CD14-positive monocyte (primary cell): ENCODE measurements around the gene ANKRD10. TPM values are rescaled to one million over a fixed set of nuclear protein-coding genes. Genes with fewer than 3 reads are reported as not detected.

Source experiments
- DNase-seq, 3 donors: peaks; one replicate each; pipeline ENCODE4 v3.0.0-alpha.2; 2011 to 2022
- H2AFZ ChIP-seq: 2 replicates; pipeline ENCODE4 v1.6.0; 2012; ENCODE audit warnings: mild to moderate bottlenecking, low read depth, low read length, inconsistent platforms; ENCODE audit not compliant: insufficient read depth, poor library complexity, severe bottlenecking
- H3K27ac ChIP-seq, 2 donors: 1 replicate in 1 of 2; 2 replicates in 1 of 2; pipeline ENCODE4 v1.5.1; 2012 to 2013; ENCODE audit warnings: low read length in 2 of 2, control low read depth in 1 of 2, inconsistent platforms in 1 of 2, low read depth in 1 of 2, mild to moderate bottlenecking in 1 of 2
- H3K27me3 ChIP-seq, 2 donors: one replicate each; pipeline versions ENCODE4 v1.6.0 to v1.6.1; 2011 to 2013; ENCODE audit warnings: low read length in 2 of 2; ENCODE audit not compliant: control insufficient read depth in 2 of 2, insufficient read depth in 2 of 2
- H3K36me3 ChIP-seq, 2 donors: replicated peaks in 1 of 2; 1 replicate in 1 of 2; 2 replicates in 1 of 2; pipeline versions ENCODE4 v1.5.1 to v1.6.1; 2012 to 2013; ENCODE audit warnings: low read length in 2 of 2, control low read depth in 1 of 2, inconsistent platforms in 1 of 2, mild to moderate bottlenecking in 1 of 2; ENCODE audit not compliant: insufficient read depth in 2 of 2, control insufficient read depth in 1 of 2
- H3K4me1 ChIP-seq, 2 donors: 1 replicate in 1 of 2; 2 replicates in 1 of 2; pipeline versions ENCODE4 v1.5.1 to v1.6.1; 2012 to 2013; ENCODE audit warnings: low read length in 2 of 2, control low read depth in 1 of 2, inconsistent platforms in 1 of 2, mild to moderate bottlenecking in 1 of 2, moderate library complexity in 1 of 2; ENCODE audit not compliant: insufficient read depth in 2 of 2, control insufficient read depth in 1 of 2
- H3K4me2 ChIP-seq: replicated peaks from 2 replicates; pipeline ENCODE3; 2012; ENCODE audit warnings: low read length, moderate library complexity, mild to moderate bottlenecking; ENCODE audit not compliant: poor library complexity, severe bottlenecking; ENCODE audit errors: extremely low read depth
- H3K4me3 ChIP-seq, 3 experiments: fragments of 200-600 bp in 1 of 3; sonication (generic) in 1 of 3; replicated peaks in 1 of 3; 1 replicate in 2 of 3; 2 replicates in 1 of 3; pipeline ENCODE4 v1.5.1; 2011 to 2013; ENCODE audit warnings: low read length in 3 of 3, mild to moderate bottlenecking in 3 of 3, control low read depth in 2 of 3, low read depth in 2 of 3, inconsistent platforms in 1 of 3, moderate library complexity in 1 of 3
- H3K79me2 ChIP-seq: 2 replicates; pipeline ENCODE4 v1.6.0; 2012; ENCODE audit warnings: mild to moderate bottlenecking, control low read depth, inconsistent platforms, low read length, moderate library complexity; ENCODE audit not compliant: insufficient read depth
- H3K9ac ChIP-seq: 2 replicates; pipeline ENCODE4 v1.6.0; 2017; ENCODE audit warnings: low read length, mild to moderate bottlenecking; ENCODE audit not compliant: insufficient read depth, poor library complexity, severe bottlenecking
- H3K9me3 ChIP-seq, 2 donors: replicated peaks in 1 of 2; 1 replicate in 1 of 2; 2 replicates in 1 of 2; pipeline versions ENCODE4 v1.5.1 to v1.6.1; 2012 to 2013; ENCODE audit warnings: low read length in 2 of 2, control low read depth in 1 of 2; ENCODE audit not compliant: control insufficient read depth in 1 of 2, insufficient read depth in 1 of 2
- H4K20me1 ChIP-seq: 2 replicates; pipeline ENCODE4 v1.6.0; 2012; ENCODE audit warnings: mild to moderate bottlenecking, low read length, control low read depth, moderate library complexity; ENCODE audit not compliant: insufficient read depth
- H3K27ac Mint-ChIP-seq, 7 donors: one replicate each; pipeline ENCODE4 v1.8.0; 2020; ENCODE audit warnings: mild to moderate bottlenecking in 7 of 7, mixed read lengths in 7 of 7, moderate library complexity in 6 of 7, inconsistent platforms in 2 of 7
- H3K27me3 Mint-ChIP-seq, 3 donors: one replicate each; pipeline ENCODE4 v1.8.0; 2021 to 2022; ENCODE audit warnings: low read depth in 3 of 3, mild to moderate bottlenecking in 3 of 3, mixed read lengths in 3 of 3, moderate library complexity in 3 of 3, inconsistent platforms in 1 of 3
- H3K36me3 Mint-ChIP-seq, 2 donors: one replicate each; pipeline ENCODE4 v1.8.0; 2020; ENCODE audit warnings: mixed read lengths in 2 of 2, inconsistent platforms in 1 of 2, mild to moderate bottlenecking in 1 of 2
- H3K4me1 Mint-ChIP-seq: one replicate; pipeline ENCODE4 v1.8.0; 2020; ENCODE audit warnings: mild to moderate bottlenecking, mixed read lengths
- H3K4me3 Mint-ChIP-seq, 2 donors: one replicate each; pipeline ENCODE4 v1.8.0; 2020; ENCODE audit warnings: mild to moderate bottlenecking in 2 of 2, mixed read lengths in 2 of 2, moderate library complexity in 1 of 2
- H3K9me3 Mint-ChIP-seq, 7 donors: one replicate each; pipeline ENCODE4 v1.8.0; 2020 to 2022; ENCODE audit warnings: mixed read lengths in 7 of 7, mild to moderate bottlenecking in 6 of 7, moderate library complexity in 6 of 7, inconsistent platforms in 2 of 7
- WGBS: methylation state at CpG from one replicate; pipeline ENCODE4 v1.1.5; 2013; ENCODE audit warnings: missing lambda C conversion rate; ENCODE audit not compliant: insufficient coverage; 5-methylcytosine and 5-hydroxymethylcytosine counted together
- intact Hi-C, 2 donors: fragments of 100-400 bp; cut with micrococcal nuclease; formaldehyde crosslinking; loops; one replicate each; pipeline versions ENCODE4 v1.15.0 to v1.15.1; 2023
- polyA plus RNA-seq, 3 donors: library from polyadenylated mRNA; depleted of rRNA in 1 of 3; unstranded in 2 of 3; stranded (reverse) in 1 of 3; fragments of 300-500 nt in 2 of 3; fragments of >200 nt in 1 of 3; fragmentation: Illumina TruSeq in 2 of 3; gene quantifications; 1 replicate in 2 of 3; 2 replicates in 1 of 3; pipeline ENCODE4 v1.2.3, GENCODE V29; 2012 to 2021
- TF ChIP-seq, protein P1 (sequence below): fragments of 200-600 bp; IDR thresholded peaks from one replicate; pipeline ENCODE4 v1.8.0; 2022; ENCODE audit warnings: antibody characterized with exemption, mild to moderate bottlenecking

ANKRD10 gene
- polyA plus RNA-seq, 3 donors = 30.5 to 79.9 (median 37.2) TPM

DNA sequence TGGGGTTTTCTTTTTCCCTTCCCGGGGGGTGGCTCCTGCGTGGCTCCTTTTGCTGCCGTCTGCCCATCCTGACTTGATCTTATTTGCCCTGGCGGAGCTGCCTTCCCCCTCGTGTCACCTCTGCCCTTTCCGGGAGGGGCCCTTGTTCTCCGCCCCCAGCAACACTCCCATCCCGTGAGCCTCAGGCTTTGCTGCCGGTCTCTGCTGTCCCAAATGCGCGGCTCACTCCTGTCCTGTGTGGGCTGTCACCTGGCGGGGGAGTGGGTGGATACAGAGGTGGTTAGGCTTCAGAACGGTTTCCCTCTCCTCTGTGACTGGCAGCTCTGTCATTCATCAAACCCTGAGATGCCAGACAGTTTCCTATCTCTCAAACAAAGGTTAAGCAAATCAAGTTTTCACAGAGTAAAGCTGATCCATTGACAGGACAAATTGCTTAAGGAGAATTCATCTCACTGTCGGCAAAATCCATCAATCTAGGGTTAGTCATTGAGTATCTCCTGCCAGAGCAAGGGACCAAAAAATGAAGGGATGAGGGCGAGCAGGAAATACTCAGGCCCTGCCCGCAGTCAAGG, 84.0 kb downstream of the ANKRD10 start:
- H3K36me3 ChIP-seq = no peaks in the 10 kb centered on the region
- TF ChIP-seq, protein P1, sequence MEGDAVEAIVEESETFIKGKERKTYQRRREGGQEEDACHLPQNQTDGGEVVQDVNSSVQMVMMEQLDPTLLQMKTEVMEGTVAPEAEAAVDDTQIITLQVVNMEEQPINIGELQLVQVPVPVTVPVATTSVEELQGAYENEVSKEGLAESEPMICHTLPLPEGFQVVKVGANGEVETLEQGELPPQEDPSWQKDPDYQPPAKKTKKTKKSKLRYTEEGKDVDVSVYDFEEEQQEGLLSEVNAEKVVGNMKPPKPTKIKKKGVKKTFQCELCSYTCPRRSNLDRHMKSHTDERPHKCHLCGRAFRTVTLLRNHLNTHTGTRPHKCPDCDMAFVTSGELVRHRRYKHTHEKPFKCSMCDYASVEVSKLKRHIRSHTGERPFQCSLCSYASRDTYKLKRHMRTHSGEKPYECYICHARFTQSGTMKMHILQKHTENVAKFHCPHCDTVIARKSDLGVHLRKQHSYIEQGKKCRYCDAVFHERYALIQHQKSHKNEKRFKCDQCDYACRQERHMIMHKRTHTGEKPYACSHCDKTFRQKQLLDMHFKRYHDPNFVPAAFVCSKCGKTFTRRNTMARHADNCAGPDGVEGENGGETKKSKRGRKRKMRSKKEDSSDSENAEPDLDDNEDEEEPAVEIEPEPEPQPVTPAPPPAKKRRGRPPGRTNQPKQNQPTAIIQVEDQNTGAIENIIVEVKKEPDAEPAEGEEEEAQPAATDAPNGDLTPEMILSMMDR = no peak
- no peaks in the 10 kb centered on the region for H3K27me3 ChIP-seq
- no peak overlapping the region for H3K4me3 ChIP-seq
- H3K27me3 Mint-ChIP-seq = peaks cover 0 to 7% (median 5%) of the 10 kb centered on the region in 3 donors
- H3K4me3 Mint-ChIP-seq = no peak overlapping the region
- H3K79me2 ChIP-seq = no peaks in the 10 kb centered on the region
- H3K4me1 Mint-ChIP-seq = peaks cover 2% of the 10 kb centered on the region
- 73% methylated on average over 6 of the region's 16 CpGs for WGBS
- no peak overlapping the region for H3K9ac ChIP-seq
- H3K4me1 ChIP-seq = no peaks in the 10 kb centered on the region
- no peak for DNase-seq
- no peak overlapping the region for H2AFZ ChIP-seq
- H3K27ac Mint-ChIP-seq = no peak overlapping the region
- H3K27ac ChIP-seq = no peak overlapping the region
- H3K36me3 Mint-ChIP-seq = no peaks in the 10 kb centered on the region
- H3K4me2 ChIP-seq = no peak overlapping the region
- peaks cover 2 to 26% (median 8%) of the 10 kb centered on the region in 7 donors for H3K9me3 Mint-ChIP-seq
- H3K9me3 ChIP-seq = peaks cover 0 to 21% of the 10 kb centered on the region in 2 donors
- no peaks in the 10 kb centered on the region for H4K20me1 ChIP-seq
- intact Hi-C loops = no loop called here

- Histone ChIP-seq H3K4me2 (no peak overlapping the region), H3K36me3 (no peaks in the 10 kb centered on the region), H3K4me3 (no peak overlapping the region), H4K20me1 (no peaks in the 10 kb centered on the region), H2AFZ (no peak overlapping the region), H3K27ac (no peak overlapping the region), H3K27me3 (no peaks in the 10 kb centered on the region), H3K9ac (no peak overlapping the region), H3K79me2 (no peaks in the 10 kb centered on the region), H3K4me1 (no peaks in the 10 kb centered on the region), H3K9me3 (peaks cover 0 to 21% of the 10 kb centered on the region in 2 donors)
- Mint-ChIP-seq H3K27me3 (peaks cover 2 to 9% (median 5%) of the 10 kb centered on the region in 3 donors), H3K9me3 (peaks cover 2 to 26% (median 8%) of the 10 kb centered on the region in 7 donors), H3K4me1 (peaks cover 2% of the 10 kb centered on the region), H3K4me3 (no peak overlapping the region), H3K36me3 (no peaks in the 10 kb centered on the region), H3K27ac (no peak overlapping the region)
- 94% methylated on average over 16 of the region's 16 CpGs for WGBS
- intact Hi-C loops = no loop called here
- TF ChIP-seq, protein P1 = no peak
- DNase-seq = no peak
These were observed 84.5 kb downstream of the ANKRD10 start for GRCh38 chr13:110830331-110830730.
